SK-N-SH (cell line): ENCODE results near the gene ASCC1. TPM values are rescaled to one million over a fixed set of nuclear protein-coding genes. Genes with fewer than 3 reads are reported as not detected.

Experiments
- CTCF ChIA-PET: fragments of 300-600, 350-600 bp; formaldehyde crosslinking; extraction: SDS; loops from one replicate; lab custom pipeline; 2021; lab: Yijun Ruan, JAX
- POLR2A ChIA-PET: fragments of 350-600 bp; sonication (Branson Sonifier 250); formaldehyde crosslinking; extraction: SDS; loops from one replicate; lab custom pipeline; 2020; ENCODE audit warnings: antibody characterized with exemption, inconsistent platforms; lab: Yijun Ruan, JAX
- DNase-seq: peaks from one replicate; pipeline ENCODE4 v3.0.0; 2012
- H2AFZ ChIP-seq: fragments of 200-600 bp; sonication (generic); 2 replicates; pipeline ENCODE4 v1.8.1; 2016; ENCODE audit warnings: antibody characterized with exemption, mild to moderate bottlenecking, low read depth
- H3F3A ChIP-seq: fragments of 200-600 bp; sonication (generic); replicated peaks from 2 replicates; pipeline ENCODE3; 2016; ENCODE audit warnings: antibody characterized with exemption, mild to moderate bottlenecking; ENCODE audit not compliant: insufficient read depth
- H3K27ac ChIP-seq, 2 experiments: fragments of 200-500 bp in 1 of 2; fragments of 200-600 bp in 1 of 2; sonication (Bioruptor generic) in 1 of 2; sonication (generic), shearing (Covaris generic) in 1 of 2; 2 replicates each; pipeline versions ENCODE4 v1.5.1 to v1.6.1; 2014 to 2016; ENCODE audit warnings: low read depth in 2 of 2, inconsistent platforms in 1 of 2, low read length in 1 of 2, mild to moderate bottlenecking in 1 of 2, mixed read lengths in 1 of 2
- H3K27me3 ChIP-seq: fragments of 200-600 bp; sonication (generic), shearing (Covaris generic); 2 replicates; pipeline ENCODE4 v1.6.1; 2016; ENCODE audit warnings: mixed run types; ENCODE audit not compliant: insufficient read depth
- H3K36me3 ChIP-seq, 2 experiments: fragments of 200-500 bp in 1 of 2; fragments of 200-600 bp in 1 of 2; sonication (Bioruptor generic) in 1 of 2; sonication (generic) in 1 of 2; replicated peaks in 1 of 2; 2 replicates each; pipeline versions ENCODE3 to v1.5.1; 2014 to 2016; ENCODE audit warnings: low read length in 1 of 2, mild to moderate bottlenecking in 1 of 2; ENCODE audit not compliant: insufficient read depth in 2 of 2, control insufficient read depth in 1 of 2
- H3K4me1 ChIP-seq, 2 experiments: fragments of 200-500 bp in 1 of 2; fragments of 200-600 bp in 1 of 2; sonication (Bioruptor generic) in 1 of 2; sonication (generic), shearing (Covaris generic) in 1 of 2; 2 replicates each; pipeline versions ENCODE4 v1.5.1 to v1.6.1; 2014 to 2016; ENCODE audit warnings: low read depth in 1 of 2, low read length in 1 of 2, mixed run types in 1 of 2; ENCODE audit not compliant: insufficient read depth in 2 of 2, control insufficient read depth in 1 of 2
- H3K4me2 ChIP-seq: fragments of 200-600 bp; sonication (generic), shearing (Covaris generic); 2 replicates; pipeline ENCODE4 v1.6.1; 2017; ENCODE audit warnings: mixed run types
- H3K4me3 ChIP-seq, 2 experiments: fragments of 200-500 bp in 1 of 2; fragments of 200-600 bp in 1 of 2; sonication (Bioruptor generic) in 1 of 2; sonication (generic), shearing (Covaris generic) in 1 of 2; 2 replicates each; pipeline versions ENCODE4 v1.5.1 to v1.8.1; 2014 to 2016; ENCODE audit warnings: low read depth in 2 of 2, inconsistent platforms in 1 of 2, low read length in 1 of 2, mild to moderate bottlenecking in 1 of 2, mixed read lengths in 1 of 2, moderate library complexity in 1 of 2
- H3K79me2 ChIP-seq: fragments of 200-600 bp; sonication (generic); 2 replicates; pipeline ENCODE4 v1.8.1; 2017; ENCODE audit warnings: mild to moderate bottlenecking; ENCODE audit not compliant: insufficient read depth
- H3K9ac ChIP-seq: fragments of 200-600 bp; sonication (generic); 2 replicates; pipeline ENCODE4 v1.6.1; 2017; ENCODE audit warnings: mixed run types
- H3K9me2 ChIP-seq: fragments of 200-600 bp; sonication (generic); 2 replicates; pipeline ENCODE4 v1.6.1; 2017; ENCODE audit warnings: mixed run types
- H3K9me3 ChIP-seq: fragments of 200-600 bp; sonication (generic); 2 replicates; pipeline ENCODE4 v1.6.1; 2017; ENCODE audit warnings: mixed run types, mild to moderate bottlenecking, moderate library complexity
- H4K20me1 ChIP-seq: fragments of 200-600 bp; sonication (generic); 2 replicates; pipeline ENCODE4 v1.6.1; 2017; ENCODE audit warnings: mild to moderate bottlenecking, mixed run types; ENCODE audit not compliant: insufficient read depth
- CHD2 ChIP-seq: fragments of 150-350 bp; IDR thresholded peaks from 2 replicates; pipeline ENCODE4 v1.6.1; 2018; ENCODE audit warnings: low read length; ENCODE audit not compliant: partially characterized antibody
- ELF1 ChIP-seq: IDR thresholded peaks from 2 replicates; pipeline ENCODE4 v1.4.0; 2012
- EP300 ChIP-seq, 2 experiments: IDR thresholded peaks; 2 replicates each; pipeline versions ENCODE4 v1.4.0 to v1.6.1; 2012; ENCODE audit warnings: borderline replicate concordance in 1 of 2, low read depth in 1 of 2, low read length in 1 of 2
- GABPA ChIP-seq: IDR thresholded peaks from 2 replicates; pipeline ENCODE4 v1.4.0; 2012; ENCODE audit warnings: low read depth, mild to moderate bottlenecking
- IRF3 ChIP-seq: fragments of 150-350 bp; IDR thresholded peaks from 2 replicates; pipeline ENCODE4 v1.6.1; 2016; ENCODE audit warnings: mild to moderate bottlenecking, low read depth, low read length
- JUND ChIP-seq: IDR thresholded peaks from 2 replicates; pipeline ENCODE4 v1.4.0; 2012
- NFIC ChIP-seq: IDR thresholded peaks from 2 replicates; pipeline ENCODE4 v1.4.0; 2012; ENCODE audit warnings: borderline replicate concordance
- RCOR1 ChIP-seq: fragments of 150-350 bp; IDR thresholded peaks from 2 replicates; pipeline ENCODE4 v1.6.1; 2017; ENCODE audit warnings: antibody characterized with exemption, low read length
- RXRA ChIP-seq: IDR thresholded peaks from 2 replicates; pipeline ENCODE4 v1.4.0; 2012; ENCODE audit warnings: low read depth, mild to moderate bottlenecking, borderline replicate concordance
- SIN3A ChIP-seq: IDR thresholded peaks from 2 replicates; pipeline ENCODE4 v1.6.1; 2012; ENCODE audit warnings: low read depth, mild to moderate bottlenecking, low read length, moderate library complexity, borderline replicate concordance
- TCF12 ChIP-seq: IDR thresholded peaks from 2 replicates; pipeline ENCODE4 v1.4.0; 2012
- ZBTB33 ChIP-seq: IDR thresholded peaks from 2 replicates; pipeline ENCODE4 v1.4.0; 2012; ENCODE audit warnings: low read depth, borderline replicate concordance
- WGBS: methylation state at CpG from one replicate; pipeline ENCODE4 v1.1.6; 2017; ENCODE audit warnings: low lambda C conversion rate; 5-methylcytosine and 5-hydroxymethylcytosine counted together
- polyA plus RNA-seq, 3 experiments: library from polyadenylated mRNA; depleted of rRNA; stranded (reverse); fragments of >200 nt; gene quantifications; 2 replicates each; pipeline ENCODE4 v1.2.3, GENCODE V29; 2012

The ASCC1 gene
- polyA plus RNA-seq, 1 of the 3 experiments (the other 2 are of a cell fraction): 15.0 TPM

DNA sequence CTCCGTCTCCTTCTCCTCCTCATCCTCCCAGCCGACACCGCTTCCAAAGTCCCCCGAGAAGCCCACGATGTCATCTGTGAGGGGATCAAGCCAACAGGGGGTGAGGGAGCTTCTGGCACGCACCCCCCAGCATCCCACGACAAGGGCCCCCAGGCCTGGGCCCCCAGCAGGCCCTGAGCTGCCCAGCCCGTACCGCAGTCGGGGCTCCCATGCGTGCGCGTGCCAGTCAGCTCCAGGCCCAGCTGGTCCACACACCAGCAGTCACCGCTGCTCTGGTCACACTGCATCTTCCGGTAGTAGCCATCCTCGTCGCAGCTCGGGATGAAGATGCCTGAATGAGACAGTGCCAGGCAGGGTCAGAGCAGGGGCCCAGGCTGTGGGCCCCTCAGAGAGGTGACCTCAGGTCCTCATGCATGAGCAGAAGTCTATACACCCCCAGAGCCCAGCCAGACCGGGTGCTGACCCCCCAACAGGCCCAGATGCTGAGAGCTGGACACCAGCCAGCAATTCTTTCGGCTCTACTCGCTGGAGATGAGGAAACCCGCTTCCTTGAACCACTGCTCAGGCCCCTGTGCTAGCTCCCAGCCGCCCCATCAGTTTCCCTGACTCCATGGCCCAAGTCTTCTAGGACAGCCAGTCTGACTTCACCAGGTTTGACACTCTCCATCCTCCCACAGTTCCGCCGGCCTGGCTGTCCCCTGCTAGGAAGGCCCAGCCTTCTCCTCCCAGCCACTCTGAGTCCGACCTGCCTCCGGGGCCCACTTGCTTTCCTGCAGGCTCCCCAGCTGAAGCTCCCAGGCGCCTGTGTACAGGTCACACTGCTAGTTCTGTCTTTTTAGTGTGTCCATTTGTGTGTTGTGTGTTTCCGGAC, 153.0 kb downstream of the ASCC1 start:
- H3K27me3 ChIP-seq: no peaks in the 10 kb centered on the region
- no peaks in the 10 kb centered on the region for H3K9me2 ChIP-seq
- H3K9ac ChIP-seq: no peak overlapping the region
- no peaks in the 10 kb centered on the region for H3K79me2 ChIP-seq
- DNase-seq: no peak
- peaks cover 0 to 17% of the 10 kb centered on the region in 2 experiments; a peak in 1 of 4 replicates for H3K4me1 ChIP-seq
- no peak overlapping the region for H3K27ac ChIP-seq
- ChIA-PET POLR2A (no interaction called here), CTCF (interaction anchor here (1.0 to 4.5 kb wide), 5 partner anchors 10 to 265 kb away, joined by 3 to 35 read pairs (median 6); no protein-coding TSS in a partner anchor)
- 94% methylated on average over 14 of the region's 29 CpGs for WGBS
- H3K9me3 ChIP-seq: no peaks in the 10 kb centered on the region
- H3K4me3 ChIP-seq: no peak overlapping the region
- no peaks in the 10 kb centered on the region for H3F3A ChIP-seq
- no peaks in the 10 kb centered on the region for H4K20me1 ChIP-seq
- H2AFZ ChIP-seq: no peak overlapping the region
- no peaks in the 10 kb centered on the region for H3K36me3 ChIP-seq
- no peak for TF ChIP-seq RCOR1
- no peak for TF ChIP-seq TCF12
- TF ChIP-seq CHD2: no peak
- no peak overlapping the region for H3K4me2 ChIP-seq

DNA sequence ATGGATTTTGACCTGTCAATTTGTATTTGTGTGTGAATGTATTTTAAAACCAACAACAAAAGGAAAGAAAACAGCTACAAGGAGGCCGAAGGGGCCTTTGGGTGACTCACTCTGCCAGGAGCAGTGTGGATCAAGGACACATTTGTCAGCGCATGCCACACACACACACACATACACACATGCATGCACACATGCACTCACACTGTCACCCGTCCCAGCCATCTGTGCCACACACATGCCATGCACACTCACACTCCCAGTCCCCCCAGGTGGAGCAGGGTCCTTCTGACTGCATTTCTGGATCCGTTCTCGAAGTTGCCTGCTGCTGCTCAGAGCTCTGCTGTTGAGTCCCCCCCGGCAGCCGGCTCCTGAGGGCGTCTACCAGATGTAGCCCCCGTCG, 153.7 kb downstream of the ASCC1 start:
- Histone ChIP-seq H3K36me3 (no peaks in the 10 kb centered on the region), H3K27me3 (no peaks in the 10 kb centered on the region), H3K79me2 (no peaks in the 10 kb centered on the region), H3K9me3 (no peaks in the 10 kb centered on the region), H3F3A (no peaks in the 10 kb centered on the region), H3K9ac (no peak overlapping the region)
- ChIA-PET POLR2A (no interaction called here), CTCF (interaction anchor here (0.7 to 4.5 kb wide), 5 partner anchors 10 to 166 kb away, joined by 3 to 35 read pairs (median 6); no protein-coding TSS in a partner anchor)
- DNase-seq: no peak
- WGBS: 90% methylated on average over 10 of the region's 10 CpGs
- no peak for TF ChIP-seq ELF1
- TF ChIP-seq NFIC: no peak
- TF ChIP-seq JUND: no peak
- no peak for TF ChIP-seq GABPA
- TF ChIP-seq SIN3A: no peak
- no peak for TF ChIP-seq RXRA
- TF ChIP-seq ZBTB33: no peak
- no peak for TF ChIP-seq EP300 (IDR thresholded peaks at IDR 0.05; ENCODE audit: borderline replicate concordance in 1 of 2, low read depth in 1 of 2, low read length in 1 of 2)
- no peak for TF ChIP-seq IRF3
- TF ChIP-seq, all 33 proteins: peak for 0
- Histone ChIP-seq H2AFZ (no peak overlapping the region), H3K4me3 (no peak overlapping the region), H3K9me2 (no peaks in the 10 kb centered on the region), H4K20me1 (no peaks in the 10 kb centered on the region), H3K4me2 (no peak overlapping the region), H3K4me1 (peaks cover 0 to 11% of the 10 kb centered on the region in 2 experiments; a peak in 1 of 4 replicates), H3K27ac (no peak overlapping the region)
